SK-N-SH (cell line): ENCODE results near the gene UQCR11. TPM values are rescaled to one million over a fixed set of nuclear protein-coding genes. Genes with fewer than 3 reads are reported as not detected.

Experiments used
- CTCF ChIA-PET: fragments of 300-600, 350-600 bp; formaldehyde crosslinking; extraction: SDS; loops from one replicate; lab custom pipeline; 2021; lab: Yijun Ruan, JAX
- POLR2A ChIA-PET: fragments of 350-600 bp; sonication (Branson Sonifier 250); formaldehyde crosslinking; extraction: SDS; loops from one replicate; lab custom pipeline; 2020; ENCODE audit warnings: antibody characterized with exemption, inconsistent platforms; lab: Yijun Ruan, JAX
- DNase-seq: peaks from one replicate; pipeline ENCODE4 v3.0.0; 2012
- H2AFZ ChIP-seq: fragments of 200-600 bp; sonication (generic); 2 replicates; pipeline ENCODE4 v1.8.1; 2016; ENCODE audit warnings: antibody characterized with exemption, mild to moderate bottlenecking, low read depth
- H3F3A ChIP-seq: fragments of 200-600 bp; sonication (generic); replicated peaks from 2 replicates; pipeline ENCODE3; 2016; ENCODE audit warnings: antibody characterized with exemption, mild to moderate bottlenecking; ENCODE audit not compliant: insufficient read depth
- H3K27ac ChIP-seq, 2 experiments: fragments of 200-500 bp in 1 of 2; fragments of 200-600 bp in 1 of 2; sonication (Bioruptor generic) in 1 of 2; sonication (generic), shearing (Covaris generic) in 1 of 2; 2 replicates each; pipeline versions ENCODE4 v1.5.1 to v1.6.1; 2014 to 2016; ENCODE audit warnings: low read depth in 2 of 2, inconsistent platforms in 1 of 2, low read length in 1 of 2, mild to moderate bottlenecking in 1 of 2, mixed read lengths in 1 of 2
- H3K27me3 ChIP-seq: fragments of 200-600 bp; sonication (generic), shearing (Covaris generic); 2 replicates; pipeline ENCODE4 v1.6.1; 2016; ENCODE audit warnings: mixed run types; ENCODE audit not compliant: insufficient read depth
- H3K36me3 ChIP-seq, 2 experiments: fragments of 200-500 bp in 1 of 2; fragments of 200-600 bp in 1 of 2; sonication (Bioruptor generic) in 1 of 2; sonication (generic) in 1 of 2; replicated peaks in 1 of 2; 2 replicates each; pipeline versions ENCODE3 to v1.5.1; 2014 to 2016; ENCODE audit warnings: low read length in 1 of 2, mild to moderate bottlenecking in 1 of 2; ENCODE audit not compliant: insufficient read depth in 2 of 2, control insufficient read depth in 1 of 2
- H3K4me1 ChIP-seq, 2 experiments: fragments of 200-500 bp in 1 of 2; fragments of 200-600 bp in 1 of 2; sonication (Bioruptor generic) in 1 of 2; sonication (generic), shearing (Covaris generic) in 1 of 2; 2 replicates each; pipeline versions ENCODE4 v1.5.1 to v1.6.1; 2014 to 2016; ENCODE audit warnings: low read depth in 1 of 2, low read length in 1 of 2, mixed run types in 1 of 2; ENCODE audit not compliant: insufficient read depth in 2 of 2, control insufficient read depth in 1 of 2
- H3K4me2 ChIP-seq: fragments of 200-600 bp; sonication (generic), shearing (Covaris generic); 2 replicates; pipeline ENCODE4 v1.6.1; 2017; ENCODE audit warnings: mixed run types
- H3K4me3 ChIP-seq, 2 experiments: fragments of 200-500 bp in 1 of 2; fragments of 200-600 bp in 1 of 2; sonication (Bioruptor generic) in 1 of 2; sonication (generic), shearing (Covaris generic) in 1 of 2; 2 replicates each; pipeline versions ENCODE4 v1.5.1 to v1.8.1; 2014 to 2016; ENCODE audit warnings: low read depth in 2 of 2, inconsistent platforms in 1 of 2, low read length in 1 of 2, mild to moderate bottlenecking in 1 of 2, mixed read lengths in 1 of 2, moderate library complexity in 1 of 2
- H3K79me2 ChIP-seq: fragments of 200-600 bp; sonication (generic); 2 replicates; pipeline ENCODE4 v1.8.1; 2017; ENCODE audit warnings: mild to moderate bottlenecking; ENCODE audit not compliant: insufficient read depth
- H3K9ac ChIP-seq: fragments of 200-600 bp; sonication (generic); 2 replicates; pipeline ENCODE4 v1.6.1; 2017; ENCODE audit warnings: mixed run types
- H3K9me2 ChIP-seq: fragments of 200-600 bp; sonication (generic); 2 replicates; pipeline ENCODE4 v1.6.1; 2017; ENCODE audit warnings: mixed run types
- H3K9me3 ChIP-seq: fragments of 200-600 bp; sonication (generic); 2 replicates; pipeline ENCODE4 v1.6.1; 2017; ENCODE audit warnings: mixed run types, mild to moderate bottlenecking, moderate library complexity
- H4K20me1 ChIP-seq: fragments of 200-600 bp; sonication (generic); 2 replicates; pipeline ENCODE4 v1.6.1; 2017; ENCODE audit warnings: mild to moderate bottlenecking, mixed run types; ENCODE audit not compliant: insufficient read depth
- CHD2 ChIP-seq: fragments of 150-350 bp; IDR thresholded peaks from 2 replicates; pipeline ENCODE4 v1.6.1; 2018; ENCODE audit warnings: low read length; ENCODE audit not compliant: partially characterized antibody
- ELF1 ChIP-seq: IDR thresholded peaks from 2 replicates; pipeline ENCODE4 v1.4.0; 2012
- EP300 ChIP-seq, 2 experiments: IDR thresholded peaks; 2 replicates each; pipeline versions ENCODE4 v1.4.0 to v1.6.1; 2012; ENCODE audit warnings: borderline replicate concordance in 1 of 2, low read depth in 1 of 2, low read length in 1 of 2
- GABPA ChIP-seq: IDR thresholded peaks from 2 replicates; pipeline ENCODE4 v1.4.0; 2012; ENCODE audit warnings: low read depth, mild to moderate bottlenecking
- JUND ChIP-seq: IDR thresholded peaks from 2 replicates; pipeline ENCODE4 v1.4.0; 2012
- MEF2A ChIP-seq: IDR thresholded peaks from 2 replicates; pipeline ENCODE4 v1.4.0; 2012; ENCODE audit warnings: low read depth, borderline replicate concordance
- NRF1 ChIP-seq: IDR thresholded peaks from 2 replicates; pipeline ENCODE4 v1.6.1; 2012; ENCODE audit warnings: low read depth, mild to moderate bottlenecking, low read length
- RAD21 ChIP-seq: IDR thresholded peaks from 2 replicates; pipeline ENCODE4 v1.6.1; 2012; ENCODE audit warnings: mild to moderate bottlenecking, low read length
- RXRA ChIP-seq: IDR thresholded peaks from 2 replicates; pipeline ENCODE4 v1.4.0; 2012; ENCODE audit warnings: low read depth, mild to moderate bottlenecking, borderline replicate concordance
- SIN3A ChIP-seq: IDR thresholded peaks from 2 replicates; pipeline ENCODE4 v1.6.1; 2012; ENCODE audit warnings: low read depth, mild to moderate bottlenecking, low read length, moderate library complexity, borderline replicate concordance
- SMC3 ChIP-seq: IDR thresholded peaks from 2 replicates; pipeline ENCODE4 v1.6.1; 2012; ENCODE audit warnings: low read depth, low read length, improper control_type of control experiment
- YY1 ChIP-seq: IDR thresholded peaks from 2 replicates; pipeline ENCODE4 v1.4.0; 2012; ENCODE audit warnings: low read depth, mild to moderate bottlenecking
- WGBS: methylation state at CpG from one replicate; pipeline ENCODE4 v1.1.6; 2017; ENCODE audit warnings: low lambda C conversion rate; 5-methylcytosine and 5-hydroxymethylcytosine counted together
- polyA plus RNA-seq, 3 experiments: library from polyadenylated mRNA; depleted of rRNA; stranded (reverse); fragments of >200 nt; gene quantifications; 2 replicates each; pipeline ENCODE4 v1.2.3, GENCODE V29; 2012
- TF ChIP-seq, protein P1 (sequence below): IDR thresholded peaks from 2 replicates; pipeline ENCODE4 v1.4.0; 2012; ENCODE audit warnings: low read depth
- TF ChIP-seq, protein P2 (sequence below): IDR thresholded peaks from 2 replicates; pipeline ENCODE4 v1.6.1; 2012; ENCODE audit warnings: mild to moderate bottlenecking, low read depth, low read length, moderate library complexity
- TF ChIP-seq, protein P3 (sequence below): fragments of 150-350 bp; IDR thresholded peaks from 2 replicates; pipeline ENCODE4 v1.6.1; 2017; ENCODE audit warnings: antibody characterized with exemption, low read length, low read depth, borderline replicate concordance
- TF ChIP-seq, protein P4 (sequence below): IDR thresholded peaks from 2 replicates; pipeline ENCODE4 v1.4.0; 2012; ENCODE audit warnings: low read depth, borderline replicate concordance
- TF ChIP-seq, protein P5 (sequence below): IDR thresholded peaks from 2 replicates; pipeline ENCODE4 v1.4.0; 2012; ENCODE audit warnings: low read depth, borderline replicate concordance

UQCR11 gene
- polyA plus RNA-seq, 1 of the 3 experiments (the other 2 are of a cell fraction): 372 TPM

DNA sequence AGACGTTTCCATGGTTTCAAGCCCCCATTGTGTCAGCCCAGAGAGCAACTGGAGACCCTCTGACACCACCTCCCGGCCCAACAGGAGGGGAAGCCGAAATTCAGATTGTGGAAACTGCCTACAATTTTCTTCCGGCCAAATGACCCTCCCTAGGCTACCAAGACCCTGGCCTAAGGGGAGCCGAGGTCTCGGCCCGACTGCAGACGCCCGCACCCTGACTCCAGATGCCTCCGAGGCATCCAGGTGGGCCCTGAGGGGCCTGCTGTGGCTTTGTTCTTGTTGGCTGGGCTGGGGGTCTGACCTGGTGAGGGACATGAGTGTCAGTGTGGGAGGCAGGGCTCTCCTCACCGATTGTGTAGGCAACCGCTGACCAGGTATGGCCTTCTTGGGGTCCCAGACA lies 46.7 kb downstream of the UQCR11 start:
- POLR2A ChIA-PET: no interaction called here
- peaks cover 0 to 2% of the 10 kb centered on the region in 2 experiments for H3K36me3 ChIP-seq
- H3K9me2 ChIP-seq: no peaks in the 10 kb centered on the region
- no peaks in the 10 kb centered on the region for H3K9me3 ChIP-seq
- no peak overlapping the region for H3K9ac ChIP-seq
- CTCF ChIA-PET: interaction anchor here (2.0 to 3.6 kb wide), 2 partner anchors 12 to 114 kb away, joined by 5 to 19 read pairs; no protein-coding TSS in a partner anchor
- no peaks in the 10 kb centered on the region for H3F3A ChIP-seq
- no peaks in the 10 kb centered on the region for H3K27me3 ChIP-seq
- H4K20me1 ChIP-seq: peaks cover 78% of the 10 kb centered on the region
- no peak overlapping the region for H3K27ac ChIP-seq
- H3K4me3 ChIP-seq: no peak overlapping the region
- no peak overlapping the region for H3K4me2 ChIP-seq
- peaks cover 76% of the 10 kb centered on the region for H3K79me2 ChIP-seq
- H3K4me1 ChIP-seq: no peaks in the 10 kb centered on the region
- DNase-seq: no peak
- no peak overlapping the region for H2AFZ ChIP-seq
- WGBS: 88% methylated on average over 6 of the region's 12 CpGs
- TF ChIP-seq RXRA (no peak), RAD21 (no peak), GABPA (no peak), JUND (no peak)
- TF ChIP-seq, protein P1, sequence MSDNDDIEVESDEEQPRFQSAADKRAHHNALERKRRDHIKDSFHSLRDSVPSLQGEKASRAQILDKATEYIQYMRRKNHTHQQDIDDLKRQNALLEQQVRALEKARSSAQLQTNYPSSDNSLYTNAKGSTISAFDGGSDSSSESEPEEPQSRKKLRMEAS: no peak
- TF ChIP-seq, protein P2, sequence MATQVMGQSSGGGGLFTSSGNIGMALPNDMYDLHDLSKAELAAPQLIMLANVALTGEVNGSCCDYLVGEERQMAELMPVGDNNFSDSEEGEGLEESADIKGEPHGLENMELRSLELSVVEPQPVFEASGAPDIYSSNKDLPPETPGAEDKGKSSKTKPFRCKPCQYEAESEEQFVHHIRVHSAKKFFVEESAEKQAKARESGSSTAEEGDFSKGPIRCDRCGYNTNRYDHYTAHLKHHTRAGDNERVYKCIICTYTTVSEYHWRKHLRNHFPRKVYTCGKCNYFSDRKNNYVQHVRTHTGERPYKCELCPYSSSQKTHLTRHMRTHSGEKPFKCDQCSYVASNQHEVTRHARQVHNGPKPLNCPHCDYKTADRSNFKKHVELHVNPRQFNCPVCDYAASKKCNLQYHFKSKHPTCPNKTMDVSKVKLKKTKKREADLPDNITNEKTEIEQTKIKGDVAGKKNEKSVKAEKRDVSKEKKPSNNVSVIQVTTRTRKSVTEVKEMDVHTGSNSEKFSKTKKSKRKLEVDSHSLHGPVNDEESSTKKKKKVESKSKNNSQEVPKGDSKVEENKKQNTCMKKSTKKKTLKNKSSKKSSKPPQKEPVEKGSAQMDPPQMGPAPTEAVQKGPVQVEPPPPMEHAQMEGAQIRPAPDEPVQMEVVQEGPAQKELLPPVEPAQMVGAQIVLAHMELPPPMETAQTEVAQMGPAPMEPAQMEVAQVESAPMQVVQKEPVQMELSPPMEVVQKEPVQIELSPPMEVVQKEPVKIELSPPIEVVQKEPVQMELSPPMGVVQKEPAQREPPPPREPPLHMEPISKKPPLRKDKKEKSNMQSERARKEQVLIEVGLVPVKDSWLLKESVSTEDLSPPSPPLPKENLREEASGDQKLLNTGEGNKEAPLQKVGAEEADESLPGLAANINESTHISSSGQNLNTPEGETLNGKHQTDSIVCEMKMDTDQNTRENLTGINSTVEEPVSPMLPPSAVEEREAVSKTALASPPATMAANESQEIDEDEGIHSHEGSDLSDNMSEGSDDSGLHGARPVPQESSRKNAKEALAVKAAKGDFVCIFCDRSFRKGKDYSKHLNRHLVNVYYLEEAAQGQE: no peak
- TF ChIP-seq, protein P3, sequence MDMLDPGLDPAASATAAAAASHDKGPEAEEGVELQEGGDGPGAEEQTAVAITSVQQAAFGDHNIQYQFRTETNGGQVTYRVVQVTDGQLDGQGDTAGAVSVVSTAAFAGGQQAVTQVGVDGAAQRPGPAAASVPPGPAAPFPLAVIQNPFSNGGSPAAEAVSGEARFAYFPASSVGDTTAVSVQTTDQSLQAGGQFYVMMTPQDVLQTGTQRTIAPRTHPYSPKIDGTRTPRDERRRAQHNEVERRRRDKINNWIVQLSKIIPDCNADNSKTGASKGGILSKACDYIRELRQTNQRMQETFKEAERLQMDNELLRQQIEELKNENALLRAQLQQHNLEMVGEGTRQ: no peak
- TF ChIP-seq, all 33 proteins: peak for 0

DNA sequence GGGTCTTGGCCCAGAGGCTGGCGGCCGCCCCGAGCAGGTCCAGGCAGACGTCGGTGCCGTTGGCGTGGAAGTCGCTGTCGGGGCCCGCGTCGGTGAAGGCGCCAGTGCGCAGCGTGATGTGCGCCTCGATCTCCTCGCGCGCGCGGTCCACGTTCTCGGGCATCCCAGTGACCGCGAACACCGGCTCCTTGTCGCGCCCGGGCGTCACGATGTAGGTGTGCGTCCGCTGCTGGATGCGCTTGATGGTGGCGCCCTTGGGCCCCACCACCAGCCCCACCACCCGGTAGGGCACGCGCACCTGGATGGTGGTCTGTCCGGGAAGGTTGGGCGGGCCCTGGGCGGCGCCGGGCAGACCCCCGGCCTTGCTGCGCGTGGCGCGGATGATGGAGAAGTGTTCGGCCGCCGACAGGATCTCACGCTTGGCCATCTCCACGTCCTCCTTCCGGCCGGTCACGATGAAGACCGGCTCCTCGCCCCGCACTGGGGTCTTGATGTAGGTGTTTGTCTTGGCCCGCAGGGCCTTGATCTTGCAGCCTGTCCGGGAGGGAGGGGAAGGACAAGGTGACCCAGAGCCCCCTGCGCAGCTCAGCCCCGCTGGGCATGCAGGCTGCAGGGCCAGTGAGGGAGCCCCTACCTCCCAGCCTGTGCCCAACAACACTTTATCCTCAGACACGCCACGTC lies 48.7 kb downstream of the UQCR11 start:
- WGBS: 97% methylated on average over 52 of the region's 66 CpGs
- CTCF ChIA-PET: interaction anchor here (0.7 kb wide), 1 partner anchor 10 kb away, joined by 3 read pairs; no protein-coding TSS in a partner anchor
- H3K9me2 ChIP-seq: no peaks in the 10 kb centered on the region
- TF ChIP-seq, protein P1: no peak
- TF ChIP-seq, protein P4, sequence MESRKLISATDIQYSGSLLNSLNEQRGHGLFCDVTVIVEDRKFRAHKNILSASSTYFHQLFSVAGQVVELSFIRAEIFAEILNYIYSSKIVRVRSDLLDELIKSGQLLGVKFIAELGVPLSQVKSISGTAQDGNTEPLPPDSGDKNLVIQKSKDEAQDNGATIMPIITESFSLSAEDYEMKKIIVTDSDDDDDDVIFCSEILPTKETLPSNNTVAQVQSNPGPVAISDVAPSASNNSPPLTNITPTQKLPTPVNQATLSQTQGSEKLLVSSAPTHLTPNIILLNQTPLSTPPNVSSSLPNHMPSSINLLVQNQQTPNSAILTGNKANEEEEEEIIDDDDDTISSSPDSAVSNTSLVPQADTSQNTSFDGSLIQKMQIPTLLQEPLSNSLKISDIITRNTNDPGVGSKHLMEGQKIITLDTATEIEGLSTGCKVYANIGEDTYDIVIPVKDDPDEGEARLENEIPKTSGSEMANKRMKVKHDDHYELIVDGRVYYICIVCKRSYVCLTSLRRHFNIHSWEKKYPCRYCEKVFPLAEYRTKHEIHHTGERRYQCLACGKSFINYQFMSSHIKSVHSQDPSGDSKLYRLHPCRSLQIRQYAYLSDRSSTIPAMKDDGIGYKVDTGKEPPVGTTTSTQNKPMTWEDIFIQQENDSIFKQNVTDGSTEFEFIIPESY: no peak
- TF ChIP-seq EP300 (IDR thresholded peaks at IDR 0.05; ENCODE audit: borderline replicate concordance in 1 of 2, low read depth in 1 of 2, low read length in 1 of 2) (no peak), SIN3A (no peak), RAD21 (no peak), NRF1 (no peak), MEF2A (no peak), JUND (no peak), CHD2 (no peak), SMC3 (no peak), ELF1 (no peak), GABPA (no peak), YY1 (no peak)
- TF ChIP-seq, protein P5, sequence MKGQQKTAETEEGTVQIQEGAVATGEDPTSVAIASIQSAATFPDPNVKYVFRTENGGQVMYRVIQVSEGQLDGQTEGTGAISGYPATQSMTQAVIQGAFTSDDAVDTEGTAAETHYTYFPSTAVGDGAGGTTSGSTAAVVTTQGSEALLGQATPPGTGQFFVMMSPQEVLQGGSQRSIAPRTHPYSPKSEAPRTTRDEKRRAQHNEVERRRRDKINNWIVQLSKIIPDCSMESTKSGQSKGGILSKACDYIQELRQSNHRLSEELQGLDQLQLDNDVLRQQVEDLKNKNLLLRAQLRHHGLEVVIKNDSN: no peak
- TF ChIP-seq, protein P3: no peak

More for the DNA sequence above, 48.7 kb downstream of the UQCR11 start:
- Histone ChIP-seq H3K27me3 (no peaks in the 10 kb centered on the region), H3F3A (no peaks in the 10 kb centered on the region), H3K4me1 (no peaks in the 10 kb centered on the region), H3K27ac (no peak overlapping the region), H3K9me3 (no peaks in the 10 kb centered on the region), H3K79me2 (peaks cover 56% of the 10 kb centered on the region), H3K36me3 (peaks cover 0 to 2% of the 10 kb centered on the region in 2 experiments), H2AFZ (no peak overlapping the region), H3K4me3 (no peak overlapping the region), H4K20me1 (peaks cover 60% of the 10 kb centered on the region), H3K4me2 (no peak overlapping the region), H3K9ac (no peak overlapping the region)
- no peak for DNase-seq
- POLR2A ChIA-PET: no interaction called here
